Gastroesophageal sphincter (tissue), 4 donors: Measurements from ENCODE around the gene GFRA4. TPM values are rescaled to one million over a fixed set of nuclear protein-coding genes. Genes with fewer than 3 reads are reported as not detected.
"Not testable (repeated sequence)": the region's sequence is repeated elsewhere in the genome, so short reads cannot be mapped to it uniquely, and the experiment has no call there.

ENCODE experiments used
- ATAC-seq: fragments of 150-250 bp; one replicate; pipeline ENCODE4 v1.9.1; 2016; ENCODE audit warnings: mild to moderate bottlenecking, moderate library complexity
- H3K27ac ChIP-seq, 4 donors: fragments of 200-600 bp; sonication (generic) in 3 of 4; 1 replicate in 3 of 4; 2 replicates in 1 of 4; pipeline ENCODE4 v1.5.1; 2016 to 2019
- H3K27me3 ChIP-seq: fragments of 200-600 bp; sonication (generic); one replicate; pipeline ENCODE4 v1.5.1; 2019
- H3K36me3 ChIP-seq, 2 donors: fragments of 200-600 bp; sonication (generic); one replicate each; pipeline ENCODE4 v1.5.1; 2019; ENCODE audit warnings: control low read depth in 1 of 2
- H3K4me1 ChIP-seq, 3 donors: fragments of 200-600 bp; sonication (generic); 1 replicate in 2 of 3; 2 replicates in 1 of 3; pipeline ENCODE4 v1.5.1; 2016 to 2019; ENCODE audit warnings: control low read depth in 2 of 3
- H3K4me3 ChIP-seq, 2 donors: fragments of 200-600 bp; sonication (generic); one replicate each; pipeline ENCODE4 v1.5.1; 2019; ENCODE audit warnings: mild to moderate bottlenecking in 1 of 2, moderate library complexity in 1 of 2
- H3K9me3 ChIP-seq, 3 donors: fragments of 200-600 bp; sonication (generic); one replicate each; pipeline ENCODE4 v1.5.1; 2017 to 2019; ENCODE audit warnings: control low read depth in 2 of 3
- CTCF ChIP-seq, 4 experiments: fragments of 200-600 bp in 2 of 4; fragments of 450-650 bp in 2 of 4; sonication (generic) in 1 of 4; IDR thresholded peaks; one replicate each; pipeline ENCODE4 v1.5.1; 2017 to 2019; ENCODE audit warnings: antibody characterized with exemption in 4 of 4, mild to moderate bottlenecking in 2 of 4, moderate library complexity in 2 of 4
- EP300 ChIP-seq: sonication (generic); formaldehyde crosslinking; IDR thresholded peaks from one replicate; pipeline ENCODE4 v1.6.1; 2017; ENCODE audit warnings: antibody characterized with exemption, mild to moderate bottlenecking
- POLR2A ChIP-seq, 2 donors: fragments of 450-650 bp; IDR thresholded peaks; one replicate each; pipeline ENCODE4 v1.6.1; 2017; ENCODE audit warnings: antibody characterized with exemption in 2 of 2, mild to moderate bottlenecking in 2 of 2, moderate library complexity in 1 of 2
- POLR2AphosphoS5 ChIP-seq: sonication (generic); formaldehyde crosslinking; IDR thresholded peaks from one replicate; pipeline ENCODE4 v1.6.1; 2017; ENCODE audit warnings: antibody characterized with exemption
- WGBS, 2 donors: methylation state at CpG; one replicate each; pipeline ENCODE4 v1.1.5; 2018; ENCODE audit warnings: low coverage in 1 of 2; 5-methylcytosine and 5-hydroxymethylcytosine counted together
- total RNA-seq, 4 donors: library from RNA; depleted of rRNA; stranded (reverse); fragments of >200 nt; gene quantifications; one replicate each; pipeline ENCODE4 v1.1.0, GENCODE V29; 2016

The GFRA4 gene
- total RNA-seq, 4 donors from 2014 or later, result not detected

- Histone ChIP-seq H3K36me3 (peaks cover 0 to 72% of the 10 kb centered on the region in 2 donors), H3K4me3 (no peak overlapping the region), H3K4me1 (no peaks in the 10 kb centered on the region), H3K27me3 (no peaks in the 10 kb centered on the region), H3K9me3 (no peaks in the 10 kb centered on the region), H3K27ac (no peak overlapping the region)
- 89 to 90% methylated on average over 15 to 16 of the region's 16 CpGs for WGBS, 2 donors
- no peak for ATAC-seq
- TF ChIP-seq CTCF (IDR thresholded peaks at IDR 0.05) (no peak), POLR2A (IDR thresholded peaks at IDR 0.05) (no peak), POLR2AphosphoS5 (no peak), EP300 (no peak)
Measured at GRCh38 chr20:3628502-3629314, 34.5 kb downstream of the GFRA4 start.

- peaks cover 0 to 64% of the 10 kb centered on the region in 2 donors for H3K36me3 ChIP-seq
- no peaks in the 10 kb centered on the region for H3K9me3 ChIP-seq
- TF ChIP-seq CTCF (IDR thresholded peaks at IDR 0.05) (no peak), EP300 (no peak), POLR2A (IDR thresholded peaks at IDR 0.05) (no peak), POLR2AphosphoS5 (no peak)
- H3K27ac ChIP-seq, result no peak overlapping the region
- 75 to 79% methylated on average over 2 of the region's 2 CpGs for WGBS, 2 donors
- ATAC-seq, result no peak
- H3K4me1 ChIP-seq, result no peaks in the 10 kb centered on the region
- no peaks in the 10 kb centered on the region for H3K27me3 ChIP-seq
- no peak overlapping the region for H3K4me3 ChIP-seq
Measured at GRCh38 chr20:3627476-3627875, 35.7 kb downstream of the GFRA4 start.

- H3K27ac ChIP-seq, result no peak overlapping the region
- WGBS, 2 donors, result 72 to 79% methylated on average over 3 to 4 of the region's 4 CpGs
- ATAC-seq, result no peak
- no peak overlapping the region for H3K4me3 ChIP-seq
- H3K4me1 ChIP-seq, result no peaks in the 10 kb centered on the region
- TF ChIP-seq CTCF (IDR thresholded peaks at IDR 0.05) (no peak), POLR2A (IDR thresholded peaks at IDR 0.05) (no peak), POLR2AphosphoS5 (no peak), EP300 (no peak)
- H3K27me3 ChIP-seq, result no peaks in the 10 kb centered on the region
- H3K36me3 ChIP-seq, result peaks cover 0 to 52% of the 10 kb centered on the region in 2 donors
- no peaks in the 10 kb centered on the region for H3K9me3 ChIP-seq
Measured at GRCh38 chr20:3622406-3622805, 40.8 kb downstream of the GFRA4 start.

GRCh38 chr20:3621111-3621510, 42.1 kb downstream of the GFRA4 start:
- ATAC-seq, result no peak
- no peak overlapping the region for H3K4me3 ChIP-seq
- TF ChIP-seq EP300 (no peak), CTCF (IDR thresholded peaks at IDR 0.05) (no peak), POLR2A (IDR thresholded peaks at IDR 0.05) (no peak), POLR2AphosphoS5 (no peak)
- H3K27ac ChIP-seq, result no peak overlapping the region
- H3K4me1 ChIP-seq, result no peaks in the 10 kb centered on the region
- no peaks in the 10 kb centered on the region for H3K9me3 ChIP-seq
- no peaks in the 10 kb centered on the region for H3K27me3 ChIP-seq
- WGBS, 2 donors, result 85 to 94% methylated on average over 4 of the region's 8 CpGs
- H3K36me3 ChIP-seq, result peaks cover 0 to 52% of the 10 kb centered on the region in 2 donors

- Histone ChIP-seq H3K4me1 (no peaks in the 10 kb centered on the region), H3K36me3 (peaks cover 0 to 32% of the 10 kb centered on the region in 2 donors), H3K9me3 (no peaks in the 10 kb centered on the region), H3K27me3 (no peaks in the 10 kb centered on the region), H3K27ac (no peak overlapping the region), H3K4me3 (no peak overlapping the region)
- WGBS, 2 donors, result 34% methylated on average over 2 of the region's 4 CpGs; no CpG with 5 or more reads in 1 of the 2 donors
- no peak for ATAC-seq
- TF ChIP-seq POLR2A (IDR thresholded peaks at IDR 0.05) (no peak), EP300 (no peak), POLR2AphosphoS5 (no peak), CTCF (IDR thresholded peaks at IDR 0.05) (no peak)
Measured at GRCh38 chr20:3616250-3616649, 46.9 kb downstream of the GFRA4 start.

- ATAC-seq, H3K27ac ChIP-seq, H3K4me3 ChIP-seq, H3K4me1 ChIP-seq, H3K27me3 ChIP-seq, H3K9me3 ChIP-seq: not testable (repeated sequence)
- 94 to 98% methylated on average over 6 to 12 of the region's 13 CpGs for WGBS, 2 donors
- peaks cover 0 to 32% of the 10 kb centered on the region in 2 donors for H3K36me3 ChIP-seq
Measured at GRCh38 chr20:3615171-3615840, 47.9 kb downstream of the GFRA4 start.
